Subcutaneous adipose tissue (tissue), 4 donors: Measurements from ENCODE around the gene IL1R2. TPM values are rescaled to one million over a fixed set of nuclear protein-coding genes. Genes with fewer than 3 reads are reported as not detected.

Source experiments
- total RNA-seq, 4 donors: library from RNA; depleted of rRNA; stranded (reverse); fragments of >200 nt; gene quantifications; one replicate each; pipeline ENCODE4 v1.1.0, GENCODE V29; 2016
- TF ChIP-seq, protein P1 (sequence below): fragments of 450-650 bp; IDR thresholded peaks from one replicate; pipeline ENCODE4 v1.5.1; 2016; ENCODE audit warnings: low read depth, mild to moderate bottlenecking, control low read depth, antibody characterized with exemption, moderate library complexity

Gene IL1R2
- total RNA-seq, 4 donors from 2014 or later: 8.3 to 27.1 (median 17.2) TPM

DNA sequence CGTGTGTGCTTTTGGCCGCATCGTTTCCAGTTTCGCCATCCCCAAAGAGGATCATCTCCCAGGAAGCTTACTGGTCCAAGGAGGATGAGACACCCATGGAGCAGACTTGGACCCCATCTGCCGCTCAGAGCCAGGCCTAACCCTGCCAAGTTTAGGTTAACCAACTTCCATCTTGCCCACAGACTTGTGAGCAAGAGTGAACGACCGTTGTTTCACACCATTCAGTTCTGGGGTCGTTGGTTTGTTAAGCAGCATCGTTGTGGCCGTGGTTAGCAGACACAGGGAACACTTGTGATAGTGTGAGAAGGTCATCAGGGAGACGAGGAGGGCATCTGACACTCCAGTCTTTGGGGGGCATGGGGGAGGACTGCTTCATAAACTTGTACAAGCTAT, 15.1 kb downstream of the IL1R2 start:
- TF ChIP-seq, protein P1, sequence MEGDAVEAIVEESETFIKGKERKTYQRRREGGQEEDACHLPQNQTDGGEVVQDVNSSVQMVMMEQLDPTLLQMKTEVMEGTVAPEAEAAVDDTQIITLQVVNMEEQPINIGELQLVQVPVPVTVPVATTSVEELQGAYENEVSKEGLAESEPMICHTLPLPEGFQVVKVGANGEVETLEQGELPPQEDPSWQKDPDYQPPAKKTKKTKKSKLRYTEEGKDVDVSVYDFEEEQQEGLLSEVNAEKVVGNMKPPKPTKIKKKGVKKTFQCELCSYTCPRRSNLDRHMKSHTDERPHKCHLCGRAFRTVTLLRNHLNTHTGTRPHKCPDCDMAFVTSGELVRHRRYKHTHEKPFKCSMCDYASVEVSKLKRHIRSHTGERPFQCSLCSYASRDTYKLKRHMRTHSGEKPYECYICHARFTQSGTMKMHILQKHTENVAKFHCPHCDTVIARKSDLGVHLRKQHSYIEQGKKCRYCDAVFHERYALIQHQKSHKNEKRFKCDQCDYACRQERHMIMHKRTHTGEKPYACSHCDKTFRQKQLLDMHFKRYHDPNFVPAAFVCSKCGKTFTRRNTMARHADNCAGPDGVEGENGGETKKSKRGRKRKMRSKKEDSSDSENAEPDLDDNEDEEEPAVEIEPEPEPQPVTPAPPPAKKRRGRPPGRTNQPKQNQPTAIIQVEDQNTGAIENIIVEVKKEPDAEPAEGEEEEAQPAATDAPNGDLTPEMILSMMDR: no peak

GRCh38 chr2:102008490-102008889, 16.7 kb downstream of the IL1R2 start:
- TF ChIP-seq, protein P1: no peak

DNA sequence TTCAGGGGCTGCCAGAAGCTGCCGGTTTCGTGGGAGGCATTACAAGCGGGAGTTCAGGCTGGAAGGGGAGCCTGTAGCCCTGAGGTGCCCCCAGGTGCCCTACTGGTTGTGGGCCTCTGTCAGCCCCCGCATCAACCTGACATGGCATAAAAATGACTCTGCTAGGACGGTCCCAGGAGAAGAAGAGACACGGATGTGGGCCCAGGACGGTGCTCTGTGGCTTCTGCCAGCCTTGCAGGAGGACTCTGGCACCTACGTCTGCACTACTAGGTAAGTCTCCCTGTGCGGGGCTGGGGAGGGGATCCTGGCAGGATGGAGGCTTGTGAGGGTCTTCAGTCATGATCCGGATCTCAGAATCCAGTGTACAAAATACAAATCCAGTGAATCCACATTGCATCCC, 17.8 kb downstream of the IL1R2 start:
- TF ChIP-seq, protein P1: no peak

DNA sequence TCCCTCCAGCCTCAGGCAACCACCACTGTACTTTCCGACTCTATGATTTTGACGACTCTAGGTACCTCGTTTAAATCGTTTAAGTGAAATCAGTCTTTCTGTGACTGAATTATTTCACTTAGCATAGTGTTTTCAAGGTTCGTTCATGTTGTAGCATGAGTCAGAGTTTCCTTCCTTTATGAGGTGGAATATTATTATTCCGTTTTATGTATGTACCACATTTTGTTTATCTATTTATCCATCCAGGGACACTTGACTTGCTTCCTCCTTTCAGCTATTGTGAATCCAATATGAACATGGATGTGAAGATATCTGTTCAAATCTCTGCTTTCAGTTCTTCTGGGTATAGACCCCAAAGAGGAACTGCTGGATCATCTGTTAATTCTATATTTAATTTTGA, 19.1 kb downstream of the IL1R2 start:
- TF ChIP-seq, protein P1: no peak

- TF ChIP-seq, protein P1: no peak
These were observed 20.4 kb downstream of the IL1R2 start for GRCh38 chr2:102012061-102012614.

DNA sequence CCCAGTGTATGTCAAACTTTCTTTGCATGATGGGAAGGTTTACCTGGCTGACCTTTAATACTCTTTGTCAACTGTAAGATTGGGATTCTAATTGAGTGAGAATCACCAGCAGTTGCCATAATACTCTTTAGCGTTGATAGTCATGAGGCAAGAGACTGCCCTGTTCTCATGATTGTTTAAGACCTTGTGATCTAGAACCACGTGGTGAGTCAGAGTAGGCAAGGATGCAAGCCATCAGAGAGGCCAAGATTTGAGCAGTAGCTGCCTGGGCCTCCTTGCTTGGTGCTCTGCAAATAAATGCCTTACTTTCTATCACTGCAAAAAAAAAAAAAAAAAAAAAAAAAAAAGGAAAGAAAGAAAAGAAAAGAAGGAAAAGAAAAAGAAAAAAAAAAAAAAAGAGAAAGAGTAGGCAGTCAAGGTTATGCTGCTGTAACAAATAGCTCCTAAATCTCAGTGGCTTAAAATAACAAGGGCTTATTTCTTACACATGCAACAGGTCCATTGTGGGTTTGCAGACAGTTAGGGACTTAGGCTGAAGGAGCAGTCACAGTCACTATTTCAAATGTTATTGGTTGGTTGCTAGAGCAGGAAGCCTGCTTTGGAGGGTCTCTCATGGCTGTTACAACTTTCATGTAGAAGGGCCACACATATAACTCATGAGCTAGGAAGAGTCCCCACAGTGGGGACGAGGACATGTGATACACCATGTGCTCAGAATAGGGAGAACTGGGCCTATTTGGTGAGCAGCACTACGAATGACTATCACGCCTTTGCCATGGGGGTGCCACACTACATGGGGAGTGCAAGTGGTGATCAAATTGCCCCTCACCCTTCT, 21.7 kb downstream of the IL1R2 start:
- TF ChIP-seq, protein P1: no peak

DNA sequence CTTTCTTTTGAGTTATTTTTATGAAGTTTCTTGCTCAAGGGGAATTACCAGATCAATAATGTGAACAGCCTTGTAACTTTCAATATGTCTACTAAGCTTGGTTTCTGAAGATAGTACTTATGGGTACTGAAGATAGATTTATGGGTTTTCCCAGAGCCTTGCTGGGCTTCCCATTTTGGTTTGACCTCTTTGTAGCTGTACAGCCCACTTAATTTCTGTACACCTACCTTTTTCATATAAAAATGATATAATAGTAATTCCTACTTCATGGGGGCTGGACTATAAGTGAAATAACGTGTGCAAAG, 22.2 kb downstream of the IL1R2 start:
- TF ChIP-seq, protein P1: no peak
